ENCODE results near the gene ITPA.
"Not testable (repeated sequence)": the region's sequence is repeated elsewhere in the genome, so short reads cannot be mapped to it uniquely, and the experiment has no call there.

Gene ITPA

DNA sequence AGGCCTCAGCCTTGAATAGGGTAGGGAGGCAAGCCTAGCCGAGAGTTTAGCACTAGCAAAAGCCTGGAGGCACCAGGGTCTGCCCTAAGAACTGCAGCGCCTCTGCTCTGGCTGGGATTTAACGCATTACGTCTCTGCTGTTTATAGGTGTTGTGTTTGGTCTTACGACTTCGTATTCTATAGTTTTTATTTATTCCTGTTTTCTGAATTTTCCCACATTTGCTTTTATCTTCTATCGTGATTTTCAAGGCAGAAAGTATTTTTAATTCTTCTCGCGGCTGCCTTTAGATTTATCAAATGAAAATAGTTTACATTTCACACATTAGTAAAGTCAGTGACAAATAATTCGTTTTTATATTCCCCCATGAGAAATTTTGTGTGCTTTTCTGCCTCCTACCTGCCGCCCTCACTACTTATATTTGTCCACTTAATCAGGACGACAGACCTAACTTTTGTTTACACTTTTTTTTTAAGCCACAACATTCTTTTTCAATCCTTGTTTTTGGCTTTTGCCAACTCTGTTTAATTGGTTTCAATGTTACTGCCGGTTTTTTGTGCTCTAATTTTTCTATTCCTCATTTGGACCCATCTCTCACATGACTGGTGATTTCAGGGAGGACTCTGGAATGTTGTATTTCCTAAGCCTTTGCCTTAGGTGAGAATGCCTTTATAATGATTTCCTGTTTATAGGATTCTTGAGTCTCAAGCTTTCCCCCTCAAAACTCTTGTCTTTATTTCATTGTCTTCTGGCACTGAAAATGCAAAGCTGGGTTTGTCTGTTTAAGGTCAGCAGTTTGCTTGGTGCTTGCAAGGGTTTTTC, 34.6 kb upstream of the ITPA start:
- TF ChIP-seq, protein P1, sequence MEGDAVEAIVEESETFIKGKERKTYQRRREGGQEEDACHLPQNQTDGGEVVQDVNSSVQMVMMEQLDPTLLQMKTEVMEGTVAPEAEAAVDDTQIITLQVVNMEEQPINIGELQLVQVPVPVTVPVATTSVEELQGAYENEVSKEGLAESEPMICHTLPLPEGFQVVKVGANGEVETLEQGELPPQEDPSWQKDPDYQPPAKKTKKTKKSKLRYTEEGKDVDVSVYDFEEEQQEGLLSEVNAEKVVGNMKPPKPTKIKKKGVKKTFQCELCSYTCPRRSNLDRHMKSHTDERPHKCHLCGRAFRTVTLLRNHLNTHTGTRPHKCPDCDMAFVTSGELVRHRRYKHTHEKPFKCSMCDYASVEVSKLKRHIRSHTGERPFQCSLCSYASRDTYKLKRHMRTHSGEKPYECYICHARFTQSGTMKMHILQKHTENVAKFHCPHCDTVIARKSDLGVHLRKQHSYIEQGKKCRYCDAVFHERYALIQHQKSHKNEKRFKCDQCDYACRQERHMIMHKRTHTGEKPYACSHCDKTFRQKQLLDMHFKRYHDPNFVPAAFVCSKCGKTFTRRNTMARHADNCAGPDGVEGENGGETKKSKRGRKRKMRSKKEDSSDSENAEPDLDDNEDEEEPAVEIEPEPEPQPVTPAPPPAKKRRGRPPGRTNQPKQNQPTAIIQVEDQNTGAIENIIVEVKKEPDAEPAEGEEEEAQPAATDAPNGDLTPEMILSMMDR (IDR thresholded peaks at IDR 0.05; ENCODE audit: low read depth, low read length, missing control alignments): no peak
- no peak for DNase-seq (ENCODE audit: low read depth)
- no peak overlapping the region for H3K4me3 ChIP-seq (ENCODE audit: low read depth, low read length)

DNA sequence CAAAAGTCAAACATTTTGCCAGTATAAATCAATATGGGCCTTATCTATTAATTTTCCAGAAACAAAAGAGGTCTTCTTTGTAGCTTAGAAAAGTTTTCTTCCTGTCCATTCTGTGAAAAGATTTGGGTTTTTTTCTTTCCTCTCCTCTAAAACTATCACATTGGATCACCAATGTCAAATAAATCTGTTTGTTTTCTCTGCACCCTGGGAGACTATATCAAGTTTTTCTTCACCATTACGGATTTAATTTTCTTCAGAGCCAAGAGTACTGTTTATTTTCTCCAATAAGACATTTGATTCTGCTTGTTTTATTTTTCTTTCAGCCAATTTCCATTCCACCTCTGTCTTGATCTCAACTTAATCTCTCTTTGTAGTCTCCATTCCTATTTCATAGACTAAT, 34.0 kb upstream of the ITPA start:
- TF ChIP-seq, protein P1 (IDR thresholded peaks at IDR 0.05; ENCODE audit: low read depth, low read length, missing control alignments): no peak
- no peak overlapping the region for H3K4me3 ChIP-seq (ENCODE audit: low read depth, low read length)
- DNase-seq (ENCODE audit: low read depth): no peak

DNA sequence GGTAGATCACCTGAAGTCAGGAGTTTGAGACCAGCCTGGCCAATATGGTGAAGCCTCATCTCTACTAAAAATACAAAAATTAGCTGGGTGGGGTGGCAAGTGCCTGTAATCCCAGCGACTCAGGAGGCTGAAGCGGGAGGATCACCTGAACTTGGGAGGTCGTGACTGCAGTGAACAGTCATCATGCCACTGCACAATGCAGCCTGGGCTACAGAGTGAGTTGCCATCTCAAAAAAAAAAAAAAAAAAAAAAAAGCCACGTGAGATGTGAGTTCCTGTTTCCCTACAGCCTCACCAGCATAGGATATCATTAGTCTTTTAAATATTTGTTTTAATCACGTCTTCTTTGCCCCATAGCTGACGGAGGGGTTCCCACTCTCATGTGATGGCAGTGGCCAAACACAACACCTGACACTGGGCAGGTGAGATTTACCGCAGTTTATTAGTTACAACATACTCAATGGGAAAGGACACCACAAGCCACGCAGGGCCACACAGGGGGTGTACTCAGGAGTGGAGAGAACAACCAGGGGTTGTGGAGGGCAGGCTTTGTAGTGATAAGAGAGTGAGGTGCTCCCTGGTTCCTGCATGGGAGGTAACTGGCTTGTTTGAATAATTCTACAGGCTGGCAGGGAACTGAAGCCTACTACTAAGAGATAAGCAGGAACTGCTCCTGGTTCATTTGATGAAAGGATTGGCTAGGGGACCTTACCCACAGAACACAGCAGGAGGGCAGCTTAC, 31.4 kb upstream of the ITPA start:
- TF ChIP-seq, protein P1 (IDR thresholded peaks at IDR 0.05; ENCODE audit: low read depth, low read length, missing control alignments): no peak
- DNase-seq (ENCODE audit: low read depth): no peak

DNA sequence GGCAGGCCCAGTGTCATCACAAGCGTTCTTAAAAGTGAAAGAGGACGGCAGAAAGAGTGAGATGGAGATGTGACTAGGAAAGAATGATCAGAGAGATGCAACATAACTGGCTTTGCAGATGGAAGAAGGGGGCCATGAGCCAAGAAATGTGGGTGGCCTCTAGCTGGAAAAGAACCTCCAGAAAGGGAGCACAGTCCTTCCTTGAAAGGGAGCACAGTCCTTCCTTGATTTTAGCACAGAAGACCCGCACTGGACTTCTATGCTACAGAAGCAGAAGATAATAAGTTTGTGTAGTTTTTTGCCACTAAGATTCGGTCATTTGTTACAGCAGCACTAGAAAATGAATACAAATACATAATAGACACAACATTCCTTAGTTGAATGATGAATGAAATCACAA, 29.0 kb upstream of the ITPA start:
- TF ChIP-seq, protein P1 (IDR thresholded peaks at IDR 0.05; ENCODE audit: low read depth, low read length, missing control alignments): no peak

More for the DNA sequence above, 31.4 kb upstream of the ITPA start:
- H3K4me3 ChIP-seq (ENCODE audit: low read depth, low read length): no peak overlapping the region

DNA sequence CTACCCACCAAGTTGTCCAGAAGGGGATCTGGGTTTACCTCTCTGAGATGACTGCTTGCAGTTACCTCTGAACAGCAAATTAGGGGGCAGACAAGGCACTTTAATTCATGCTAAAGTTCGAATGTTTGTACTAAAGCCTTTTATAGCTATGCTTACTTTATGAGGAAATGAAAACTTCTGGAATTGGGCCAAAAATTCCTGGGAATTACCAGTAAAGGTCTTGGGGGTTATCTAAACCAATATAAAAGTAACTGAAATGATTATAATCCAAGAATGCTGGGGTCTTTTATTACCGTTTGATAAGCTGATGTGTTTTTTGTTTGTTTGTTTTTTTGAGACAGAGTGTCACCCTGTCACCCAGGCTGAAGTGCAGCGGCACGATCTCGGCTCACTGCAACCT, 28.0 kb upstream of the ITPA start:
- H3K4me3 ChIP-seq (ENCODE audit: low read depth, low read length): no peak overlapping the region
- DNase-seq (ENCODE audit: low read depth): no peak
- TF ChIP-seq, protein P1 (IDR thresholded peaks at IDR 0.05; ENCODE audit: low read depth, low read length, missing control alignments): no peak

More for the DNA sequence above, 29.0 kb upstream of the ITPA start:
- no peak for DNase-seq (ENCODE audit: low read depth)
- H3K4me3 ChIP-seq (ENCODE audit: low read depth, low read length): no peak overlapping the region

DNA sequence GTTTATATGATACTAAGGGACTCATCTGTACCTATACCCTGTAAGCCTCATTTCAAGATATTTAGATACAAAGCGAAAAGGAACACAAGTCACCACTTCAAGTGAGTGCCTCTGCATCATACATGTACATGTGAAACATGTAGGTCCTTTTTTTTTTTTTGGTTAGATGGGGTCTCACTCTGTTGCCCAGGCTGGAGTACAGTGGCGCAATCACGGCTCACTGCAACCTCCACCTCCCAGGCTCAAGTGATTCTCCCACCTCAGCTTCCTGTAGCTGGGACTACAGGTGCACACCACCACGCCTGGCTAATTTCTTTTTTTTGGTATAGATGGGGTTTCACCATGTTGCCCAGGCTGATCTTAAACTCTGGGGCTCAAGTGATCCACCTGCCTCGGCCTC, 26.9 kb upstream of the ITPA start:
- DNase-seq (ENCODE audit: low read depth); H3K4me3 ChIP-seq (ENCODE audit: low read depth, low read length): not testable (repeated sequence)

DNA sequence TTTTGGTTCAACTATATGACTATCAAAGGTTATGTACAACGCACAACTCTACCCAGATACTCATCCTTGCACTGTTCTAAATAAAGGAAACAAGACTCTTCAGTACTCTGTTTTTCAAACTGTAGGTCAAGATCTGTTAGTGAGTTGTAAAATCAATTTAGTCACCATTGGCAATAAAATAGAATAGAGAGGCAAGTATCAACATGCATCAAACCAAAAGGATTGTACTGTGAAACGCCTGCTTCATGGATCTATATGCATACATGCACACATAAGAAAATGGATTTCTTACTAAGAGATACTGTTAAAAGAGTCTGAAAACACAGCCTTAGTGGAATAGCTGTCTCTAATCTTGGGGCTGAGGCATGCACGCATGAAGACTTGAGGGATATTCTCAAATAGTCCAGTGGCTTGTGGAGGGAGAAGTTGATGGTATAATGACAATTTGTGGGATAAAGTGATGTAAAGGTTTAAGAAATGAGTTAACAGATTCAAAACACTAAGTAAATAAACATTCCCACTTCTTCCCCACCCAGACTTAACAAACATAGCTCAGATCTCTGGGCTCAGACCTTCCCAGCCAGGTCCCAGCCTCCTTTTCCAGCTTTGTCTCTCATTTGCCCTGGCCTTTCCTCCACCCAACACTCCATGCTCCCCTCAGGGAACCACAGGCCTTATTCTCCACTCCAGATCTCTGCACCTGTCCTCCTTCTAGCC, 25.2 kb upstream of the ITPA start:
- no peak for DNase-seq (ENCODE audit: low read depth)
- no peak overlapping the region for H3K4me3 ChIP-seq (ENCODE audit: low read depth, low read length)
- TF ChIP-seq, protein P1 (IDR thresholded peaks at IDR 0.05; ENCODE audit: low read depth, low read length, missing control alignments): no peak

DNA sequence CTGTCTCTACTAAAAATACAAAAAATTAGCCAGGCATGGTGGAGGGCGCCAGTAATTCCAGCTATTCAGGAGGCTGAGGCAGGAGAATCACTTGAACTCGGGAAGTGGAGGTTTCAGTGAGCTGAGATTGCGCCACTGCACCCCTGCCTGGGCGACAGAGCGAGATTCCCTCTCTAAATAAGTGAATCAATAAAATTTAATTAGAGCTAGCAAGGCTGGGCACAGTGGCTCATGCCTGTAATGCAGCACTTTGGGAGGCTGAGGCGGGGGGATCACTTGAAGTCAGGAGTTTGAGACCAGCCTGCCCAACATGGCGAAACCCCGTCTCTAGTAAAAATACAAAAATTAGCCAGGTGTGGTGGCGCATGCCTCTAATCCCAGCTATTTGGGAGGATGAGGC, 21.4 kb upstream of the ITPA start:
- H3K4me3 ChIP-seq (ENCODE audit: low read depth, low read length); DNase-seq (ENCODE audit: low read depth): not testable (repeated sequence)
